K562 (cell line): ENCODE results near the gene NUP62. TPM values are rescaled to one million over a fixed set of nuclear protein-coding genes. Genes with fewer than 3 reads are reported as not detected.
A peak's percentile ranks its signal among the peaks of the same experiment; 100 is the strongest.

Source experiments
- ATAC-seq: fragments of 200-7000 bp; cut with Tn5 transposase; 3 replicates; pipeline ENCODE4 v1.9.1; 2020; ENCODE audit warnings: moderate library complexity
- BruUV-seq: library from RNA; stranded (reverse); fragments of 400-500 nt; replicated peaks from 2 replicates; lab custom pipeline; 2021; lab: Mats Ljungman, UMichigan
- CTCF ChIA-PET: fragments of 300-600 bp; formaldehyde crosslinking; extraction: SDS; loops from one replicate; lab custom pipeline; 2021; ENCODE audit warnings: low intra/inter-chr PET ratio; lab: Yijun Ruan, JAX
- POLR2A ChIA-PET: fragments of 300-600, 350-650 bp; sonication (Branson Sonifier 250); formaldehyde crosslinking; extraction: SDS; loops from one replicate; lab custom pipeline; 2021; ENCODE audit warnings: antibody characterized with exemption, inconsistent platforms; lab: Yijun Ruan, JAX
- DNase-seq, 4 experiments: peaks; one replicate each; pipeline versions ENCODE4 v3.0.0 to v3.0.0-alpha.2; 2011 to 2018; ENCODE audit warnings: low spot score in 3 of 4, mixed read lengths in 3 of 4; ENCODE audit errors: extremely low read depth in 1 of 4
- FAIRE-seq: peaks from 2 replicates; lab custom pipeline; 2011; peaks lifted over from hg19 to GRCh38; lab: Jason Lieb, UNC
- H2AFZ ChIP-seq: 2 replicates; pipeline ENCODE4 v1.6.0; 2011; ENCODE audit warnings: low read depth, low read length, control low read depth, inconsistent platforms
- H3K27ac ChIP-seq: fragments of 200-600 bp; 3 replicates; pipeline ENCODE4 v1.8.0; 2011; ENCODE audit warnings: low read depth, mild to moderate bottlenecking, control low read depth, inconsistent platforms, low read length, moderate library complexity, mixed read lengths; ENCODE audit errors: extremely low read depth
- H3K27me3 ChIP-seq, 2 experiments: fragments of 300-600 bp in 1 of 2; 2 replicates in 1 of 2; 3 replicates in 1 of 2; pipeline versions ENCODE4 v1.6.0 to v1.8.0; 2011; ENCODE audit warnings: inconsistent platforms in 2 of 2, low read length in 2 of 2, mild to moderate bottlenecking in 1 of 2, mixed read lengths in 1 of 2, moderate library complexity in 1 of 2; ENCODE audit not compliant: control insufficient read depth in 2 of 2, insufficient read depth in 2 of 2
- H3K36me3 ChIP-seq: fragments of 300-600 bp; 3 replicates; pipeline ENCODE4 v1.8.0; 2011; ENCODE audit warnings: mild to moderate bottlenecking, low read length, inconsistent platforms; ENCODE audit not compliant: control insufficient read depth, insufficient read depth
- H3K4me1 ChIP-seq, 2 experiments: fragments of 200-600 bp in 1 of 2; replicated peaks in 1 of 2; 2 replicates in 1 of 2; 3 replicates in 1 of 2; pipeline versions ENCODE4 v1.5.1 to v1.8.0; 2011; ENCODE audit warnings: inconsistent platforms in 2 of 2, low read length in 2 of 2, mild to moderate bottlenecking in 1 of 2, mixed read lengths in 1 of 2, moderate library complexity in 1 of 2; ENCODE audit not compliant: control insufficient read depth in 2 of 2, insufficient read depth in 2 of 2
- H3K4me2 ChIP-seq: 2 replicates; pipeline ENCODE4 v1.6.1; 2011; ENCODE audit warnings: low read length, control low read depth, inconsistent platforms, mixed read lengths; ENCODE audit not compliant: insufficient read depth
- H3K4me3 ChIP-seq: fragments of 200-600 bp; sonication (generic), shearing (Covaris generic); 2 replicates; pipeline ENCODE4 v1.5.1; 2016; ENCODE audit warnings: control low read depth, inconsistent platforms
- H3K79me2 ChIP-seq: fragments of 200-600 bp; 3 replicates; pipeline ENCODE4 v1.8.0; 2011; ENCODE audit warnings: low read length, inconsistent platforms; ENCODE audit not compliant: control insufficient read depth, insufficient read depth
- H3K9ac ChIP-seq, 2 experiments: 2 replicates each; pipeline versions ENCODE4 v1.6.0 to v1.6.1; 2011; ENCODE audit warnings: low read depth in 2 of 2, low read length in 2 of 2, control low read depth in 1 of 2, inconsistent platforms in 1 of 2, mild to moderate bottlenecking in 1 of 2, mixed read lengths in 1 of 2; ENCODE audit not compliant: insufficient read depth in 1 of 2
- H3K9me1 ChIP-seq: one replicate; pipeline ENCODE4 v1.6.0; 2011; ENCODE audit warnings: inconsistent platforms, mild to moderate bottlenecking, low read length, moderate library complexity; ENCODE audit not compliant: control insufficient read depth, insufficient read depth
- H3K9me3 ChIP-seq: replicated peaks from 2 replicates; pipeline ENCODE4 v1.5.1; 2011; ENCODE audit warnings: low read depth, low read length, inconsistent platforms; ENCODE audit not compliant: control insufficient read depth, insufficient read depth
- H4K20me1 ChIP-seq: replicated peaks from 2 replicates; pipeline ENCODE4 v1.6.1; 2011; ENCODE audit warnings: low read length, inconsistent platforms, mixed read lengths; ENCODE audit not compliant: control insufficient read depth, insufficient read depth
- COPS2 ChIP-seq: fragments of 450-650 bp; conservative IDR thresholded peaks from 2 replicates; pipeline ENCODE4 v1.6.1; 2016; ENCODE audit warnings: mild to moderate bottlenecking, moderate library complexity
- HDAC3 ChIP-seq: fragments of 450-650 bp; IDR thresholded peaks from 2 replicates; pipeline ENCODE4 v1.6.1; 2018; ENCODE audit warnings: borderline replicate concordance, mild to moderate bottlenecking, moderate library complexity; ENCODE audit not compliant: partially characterized antibody
- MCM5 ChIP-seq: fragments of 450-650 bp; IDR thresholded peaks from 2 replicates; pipeline ENCODE4 v1.6.1; 2016; ENCODE audit warnings: low read depth
- NELFE ChIP-seq: IDR thresholded peaks from 2 replicates; pipeline ENCODE4 v1.6.1; 2011; ENCODE audit warnings: mild to moderate bottlenecking; ENCODE audit not compliant: insufficient read depth, insufficient read length
- TCF15 ChIP-seq: fragments of 250-450 bp; sonication (Bioruptor Pico); IDR thresholded peaks from 2 replicates; pipeline ENCODE4 v1.8.0; 2022; ENCODE audit warnings: moderate library complexity, mild to moderate bottlenecking, inconsistent platforms
- TEAD2 ChIP-seq: fragments of 450-650 bp; IDR thresholded peaks from 2 replicates; pipeline ENCODE4 v1.6.1; 2016; ENCODE audit warnings: missing genetic modification characterization, control low read depth, missing compliant biosample characterization
- XRCC5 ChIP-seq: fragments of 200-400 bp; formaldehyde crosslinking; IDR thresholded peaks from 2 replicates; pipeline ENCODE4 v1.6.1; 2017; ENCODE audit warnings: low read depth, mild to moderate bottlenecking, low read length
- ZNF134 ChIP-seq: fragments of 250-450 bp; sonication (Bioruptor Pico); conservative IDR thresholded peaks from 2 replicates; pipeline ENCODE4 v1.4.0; 2020
- ZNF431 ChIP-seq: sonication (generic); formaldehyde crosslinking; IDR thresholded peaks from 2 replicates; pipeline ENCODE4 v1.8.0; 2022; ENCODE audit warnings: mild to moderate bottlenecking, missing genetic modification reagents
- ZNF778 ChIP-seq: fragments of 450-650 bp; formaldehyde crosslinking; IDR thresholded peaks from 2 replicates; pipeline ENCODE4 v1.4.0; 2020; ENCODE audit warnings: mild to moderate bottlenecking, moderate library complexity
- WGBS: fragments of 100-300 bp; shearing (Covaris generic); methylation state at CpG from one replicate; pipeline ENCODE4 v1.1.6; 2016; ENCODE audit warnings: low coverage, mixed read lengths; ENCODE audit not compliant: insufficient coverage; ENCODE audit errors: missing lambda C conversion rate; 5-methylcytosine and 5-hydroxymethylcytosine counted together
- in situ Hi-C: fragments of 300-500 bp; cut with MboI; formaldehyde crosslinking; loops from 4 replicates; pipeline ENCODE4 v1.15.0; 2018; ENCODE audit warnings: inconsistent platforms, mixed read lengths
- intact Hi-C: fragments of 100-400 bp; cut with micrococcal nuclease; formaldehyde crosslinking; loops from 2 replicates; pipeline ENCODE4 v1.14.2; 2022
- polyA plus RNA-seq, 8 experiments: library from polyadenylated mRNA; depleted of rRNA in 4 of 8; stranded (reverse) in 5 of 8; unstranded in 3 of 8; fragments of >200 nt; fragmentation: Nextera tagmentation in 2 of 8; fragmentation: Illumina TruSeq in 1 of 8; extraction: Ambion mirVana in 2 of 8; extraction: Trizol in 1 of 8; gene quantifications; 2 replicates each; pipeline versions ENCODE4 v1.2.1 to v1.2.3, GENCODE V29; 2011 to 2014; ENCODE audit warnings: inconsistent platforms in 1 of 8, missing spikeins in 1 of 8
- total RNA-seq, 7 experiments: library from RNA; depleted of rRNA in 6 of 7; stranded (reverse); fragments of >200 nt in 6 of 7; fragmentation: Illumina TruSeq in 2 of 7; extraction: Trizol in 2 of 7; gene quantifications; 2 replicates each; pipeline versions ENCODE4 v1.2.1 to v1.2.3, GENCODE V29; 2011 to 2021; ENCODE audit warnings: low replicate concordance in 1 of 7

Gene NUP62
- total and polyA plus RNA-seq, 9 of the 15 experiments (the other 6 are each of a cell fraction or from before 2014, with no cell fraction given), result 16.9 to 109 (median 66.0) TPM

- ChIA-PET POLR2A (interaction anchor here (0.9 to 1.0 kb wide), 2 partner anchors 46 to 404 kb away, joined by 3 to 4 read pairs; no protein-coding TSS in a partner anchor), CTCF (interaction anchor here (3.0 kb wide), 1 partner anchor 44 kb away, joined by 61 read pairs; no protein-coding TSS in a partner anchor)
- Histone ChIP-seq H2AFZ (no peak overlapping the region), H3K27ac (no peak overlapping the region), H3K4me3 (no peak overlapping the region), H4K20me1 (no peaks in the 10 kb centered on the region), H3K79me2 (no peaks in the 10 kb centered on the region), H3K4me2 (no peak overlapping the region), H3K27me3 (no peaks in the 10 kb centered on the region), H3K9me3 (no peaks in the 10 kb centered on the region), H3K4me1 (peaks cover 8 to 14% of the 10 kb centered on the region in 2 experiments; a peak in 3 of 5 replicates), H3K9ac (peak overlapping the region in 1 of 2 experiments; percentile 53; a peak in 1 of 4 replicates), H3K9me1 (no peaks in the 10 kb centered on the region), H3K36me3 (no peaks in the 10 kb centered on the region)
- in situ Hi-C loops, result loop anchor here (5.0 to 10.0 kb wide), 2 partner anchors 39 to 156 kb away; no protein-coding TSS in a partner anchor
- TF ChIP-seq MCM5 (no peak), HDAC3 (no peak), XRCC5 (no peak), ZNF431 (no peak), COPS2 (no peak), NELFE (no peak), TEAD2 (no peak), ZNF778 (CRISPR knock-in tag) (no peak), ZNF134 (CRISPR knock-in tag) (no peak), TCF15 (CRISPR knock-in tag) (no peak)
- ATAC-seq (no peak), FAIRE-seq (no peak), DNase-seq (no peak)
- intact Hi-C loops, result no loop called here
- 81% methylated on average over 4 of the region's 4 CpGs for WGBS
- no TSS peak for BruUV-seq
These were observed 9.4 kb upstream of the NUP62 start for GRCh38 chr19:49938662-49939061.
